Measurements from ENCODE around the gene DNMT3L.

The DNMT3L gene

DNA sequence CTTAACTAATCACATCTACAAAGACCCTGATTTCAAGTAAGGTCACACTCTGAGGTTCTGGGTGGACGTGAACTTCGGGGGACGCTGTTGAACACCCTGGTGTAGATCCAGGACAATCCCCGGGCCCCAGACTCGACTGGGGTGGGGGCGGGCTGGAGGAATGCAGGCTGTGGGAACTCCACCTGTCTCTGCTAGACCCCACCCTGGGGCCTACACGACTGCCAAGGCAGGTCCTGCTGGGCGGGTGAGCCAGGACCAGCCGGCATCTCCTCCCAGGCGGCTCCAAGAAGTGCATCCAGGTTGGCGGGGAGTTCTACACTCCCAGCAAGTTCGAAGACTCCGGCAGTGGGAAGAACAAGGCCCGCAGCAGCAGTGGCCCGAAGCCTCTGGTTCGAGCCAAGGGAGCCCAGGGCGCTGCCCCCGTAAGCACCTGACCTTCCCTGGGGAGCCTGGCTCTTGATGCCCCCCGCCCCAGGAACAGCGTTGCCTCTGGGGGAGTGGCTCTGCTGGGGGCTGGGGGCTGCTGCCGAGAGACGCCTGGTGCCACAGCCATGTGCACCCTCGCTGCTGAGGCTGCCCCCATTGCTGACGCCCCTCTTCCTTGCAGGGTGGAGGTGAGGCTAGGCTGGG, 27.8 kb upstream of the DNMT3L start:
- Histone ChIP-seq H3K36me3 (replicated peaks; ENCODE audit: insufficient read depth, low read length) (no peaks in the 10 kb centered on the region), H3K9me2 (replicated peaks; ENCODE audit: insufficient read depth, low read length) (no peaks in the 10 kb centered on the region), H3K27ac (ENCODE audit: low read length) (no peak overlapping the region), H3K4me2 (ENCODE audit: low read depth, low read length) (no peak overlapping the region), H3K27me3 (replicated peaks; ENCODE audit: insufficient read depth, low read length) (peaks cover 93% of the 10 kb centered on the region), H3K4me1 (ENCODE audit: low read length) (no peaks in the 10 kb centered on the region), H4K20me1 (ENCODE audit: insufficient read depth, low read length) (no peaks in the 10 kb centered on the region), H3K9ac (ENCODE audit: low read length) (no peak overlapping the region), H3F3A (ENCODE audit: insufficient read depth, low read length) (no peaks in the 10 kb centered on the region), H3K4me3 (ENCODE audit: low read length) (no peak overlapping the region), H3K9me3 (replicated peaks; ENCODE audit: insufficient read depth, low read length) (no peaks in the 10 kb centered on the region), H3K79me2 (ENCODE audit: low read length) (no peaks in the 10 kb centered on the region), H2AFZ (ENCODE audit: low read length) (no peak overlapping the region)
- no peak for DNase-seq
- TF ChIP-seq, protein P1, sequence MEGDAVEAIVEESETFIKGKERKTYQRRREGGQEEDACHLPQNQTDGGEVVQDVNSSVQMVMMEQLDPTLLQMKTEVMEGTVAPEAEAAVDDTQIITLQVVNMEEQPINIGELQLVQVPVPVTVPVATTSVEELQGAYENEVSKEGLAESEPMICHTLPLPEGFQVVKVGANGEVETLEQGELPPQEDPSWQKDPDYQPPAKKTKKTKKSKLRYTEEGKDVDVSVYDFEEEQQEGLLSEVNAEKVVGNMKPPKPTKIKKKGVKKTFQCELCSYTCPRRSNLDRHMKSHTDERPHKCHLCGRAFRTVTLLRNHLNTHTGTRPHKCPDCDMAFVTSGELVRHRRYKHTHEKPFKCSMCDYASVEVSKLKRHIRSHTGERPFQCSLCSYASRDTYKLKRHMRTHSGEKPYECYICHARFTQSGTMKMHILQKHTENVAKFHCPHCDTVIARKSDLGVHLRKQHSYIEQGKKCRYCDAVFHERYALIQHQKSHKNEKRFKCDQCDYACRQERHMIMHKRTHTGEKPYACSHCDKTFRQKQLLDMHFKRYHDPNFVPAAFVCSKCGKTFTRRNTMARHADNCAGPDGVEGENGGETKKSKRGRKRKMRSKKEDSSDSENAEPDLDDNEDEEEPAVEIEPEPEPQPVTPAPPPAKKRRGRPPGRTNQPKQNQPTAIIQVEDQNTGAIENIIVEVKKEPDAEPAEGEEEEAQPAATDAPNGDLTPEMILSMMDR (IDR thresholded peaks at IDR 0.05; ENCODE audit: low read length): no peak
- TF ChIP-seq EZH2 (optimal IDR thresholded peaks at IDR 0.05; ENCODE audit: low read depth, low read length): no peak
- no peak for TF ChIP-seq EZH2phosphoT487 (IDR thresholded peaks at IDR 0.05; ENCODE audit: low read length)

DNA sequence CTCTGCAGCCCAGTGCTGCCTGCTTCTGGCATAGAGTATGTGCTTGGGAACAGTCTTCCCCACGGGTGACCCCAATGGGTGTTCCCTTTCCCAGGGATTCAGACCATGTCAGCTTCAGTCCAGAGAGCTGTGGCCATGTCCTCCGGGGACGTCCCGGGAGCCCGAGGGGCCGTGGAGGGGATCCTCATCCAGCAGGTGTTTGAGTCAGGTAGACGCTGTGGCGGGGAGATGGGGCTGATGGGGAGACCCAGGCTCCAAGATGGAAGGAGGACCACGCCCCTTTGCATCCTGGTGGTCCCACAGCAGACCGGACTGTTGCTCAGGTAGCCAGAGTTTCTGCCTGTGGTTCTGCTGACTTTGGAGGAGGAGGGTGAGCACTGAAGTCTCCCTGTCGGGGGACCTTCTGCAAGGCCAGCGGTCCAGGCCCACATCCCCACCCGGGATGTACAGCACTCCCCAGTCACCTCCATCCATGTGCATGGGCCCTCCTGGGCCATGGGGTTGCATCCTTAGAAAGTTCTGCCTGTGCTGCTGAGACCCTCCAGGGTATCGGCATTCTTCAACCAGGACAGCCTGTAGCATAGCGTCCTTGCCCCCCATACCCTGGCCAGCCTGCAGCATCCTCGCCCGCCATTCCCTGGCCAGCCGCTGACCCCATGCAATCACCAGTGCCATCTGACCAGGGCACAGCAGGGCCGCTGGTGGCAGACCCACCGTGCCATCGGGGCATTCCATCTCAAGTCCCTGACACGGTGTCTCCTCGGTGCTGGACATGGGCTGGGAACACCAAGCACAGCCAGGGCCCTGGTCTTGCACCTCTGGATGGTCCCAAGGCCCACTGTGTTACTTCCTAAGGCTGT, 26.8 kb upstream of the DNMT3L start:
- Histone ChIP-seq H3K4me3 (ENCODE audit: low read length) (no peak overlapping the region), H3F3A (ENCODE audit: insufficient read depth, low read length) (no peaks in the 10 kb centered on the region), H3K9me3 (replicated peaks; ENCODE audit: insufficient read depth, low read length) (no peaks in the 10 kb centered on the region), H3K9ac (ENCODE audit: low read length) (no peak overlapping the region), H3K4me2 (ENCODE audit: low read depth, low read length) (no peak overlapping the region), H4K20me1 (ENCODE audit: insufficient read depth, low read length) (no peaks in the 10 kb centered on the region), H3K79me2 (ENCODE audit: low read length) (no peaks in the 10 kb centered on the region), H3K27ac (ENCODE audit: low read length) (no peak overlapping the region), H3K4me1 (ENCODE audit: low read length) (no peaks in the 10 kb centered on the region), H3K36me3 (replicated peaks; ENCODE audit: insufficient read depth, low read length) (no peaks in the 10 kb centered on the region), H3K9me2 (replicated peaks; ENCODE audit: insufficient read depth, low read length) (no peaks in the 10 kb centered on the region), H3K27me3 (replicated peaks; ENCODE audit: insufficient read depth, low read length) (peaks cover 98% of the 10 kb centered on the region), H2AFZ (ENCODE audit: low read length) (no peak overlapping the region)
- TF ChIP-seq, protein P1 (IDR thresholded peaks at IDR 0.05; ENCODE audit: low read length): no peak
- no peak for TF ChIP-seq EZH2phosphoT487 (IDR thresholded peaks at IDR 0.05; ENCODE audit: low read length)
- no peak for TF ChIP-seq EZH2 (optimal IDR thresholded peaks at IDR 0.05; ENCODE audit: low read depth, low read length)
- no peak for DNase-seq

DNA sequence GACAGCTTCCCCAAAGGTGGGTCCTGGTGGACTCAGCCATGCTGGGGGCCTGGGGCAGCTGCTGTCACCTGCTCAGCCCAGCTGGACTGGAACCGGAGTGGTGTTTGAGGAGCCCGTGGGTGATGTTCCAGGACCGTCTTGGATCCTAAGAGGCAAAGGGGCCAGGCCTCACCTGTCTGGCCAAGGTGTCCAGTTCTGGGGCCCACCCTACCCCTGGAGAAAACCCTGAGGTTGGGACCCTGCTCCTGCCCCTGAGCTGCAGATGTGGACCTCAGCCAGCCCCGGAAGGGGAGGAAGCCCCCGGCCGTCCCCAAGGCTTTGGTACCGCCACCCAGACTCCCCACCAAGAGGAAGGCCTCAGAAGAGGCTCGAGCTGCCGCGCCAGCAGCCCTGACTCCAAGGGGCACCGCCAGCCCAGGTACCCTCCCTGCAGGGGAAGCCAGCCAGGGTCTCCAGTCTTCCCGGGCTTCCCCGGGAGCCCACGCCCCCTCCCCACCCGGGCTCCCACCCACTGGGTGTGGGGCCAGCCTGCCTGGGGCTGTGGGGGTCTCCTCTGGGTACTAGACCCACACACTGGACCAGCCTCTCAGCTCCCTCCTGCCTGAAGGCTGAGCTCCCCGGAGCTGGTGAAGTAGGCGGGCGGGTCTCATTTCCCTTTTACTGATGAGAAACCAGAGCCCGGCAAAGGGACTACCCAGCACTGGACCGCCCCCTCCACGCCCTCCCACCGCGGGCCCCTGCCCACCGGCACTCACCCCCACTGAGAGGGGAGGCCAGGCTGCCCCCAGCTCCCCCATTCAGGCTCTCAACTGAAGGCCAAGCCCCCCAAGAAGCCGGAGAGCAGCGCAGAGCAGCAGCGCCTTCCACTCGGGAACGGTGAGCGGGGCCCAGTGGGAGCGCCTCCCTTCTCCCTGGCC, 25.3 kb upstream of the DNMT3L start:
- Histone ChIP-seq H3K9me3 (replicated peaks; ENCODE audit: insufficient read depth, low read length) (no peaks in the 10 kb centered on the region), H3K79me2 (ENCODE audit: low read length) (no peaks in the 10 kb centered on the region), H3K36me3 (replicated peaks; ENCODE audit: insufficient read depth, low read length) (no peaks in the 10 kb centered on the region), H4K20me1 (ENCODE audit: insufficient read depth, low read length) (no peaks in the 10 kb centered on the region), H3K9ac (ENCODE audit: low read length) (no peak overlapping the region), H2AFZ (ENCODE audit: low read length) (no peak overlapping the region), H3K4me2 (ENCODE audit: low read depth, low read length) (no peak overlapping the region), H3K27ac (ENCODE audit: low read length) (no peak overlapping the region), H3K9me2 (replicated peaks; ENCODE audit: insufficient read depth, low read length) (no peaks in the 10 kb centered on the region), H3K27me3 (replicated peaks; ENCODE audit: insufficient read depth, low read length) (peaks cover 98% of the 10 kb centered on the region), H3K4me1 (ENCODE audit: low read length) (no peaks in the 10 kb centered on the region), H3K4me3 (ENCODE audit: low read length) (no peak overlapping the region), H3F3A (ENCODE audit: insufficient read depth, low read length) (no peaks in the 10 kb centered on the region)
- TF ChIP-seq EZH2phosphoT487 (IDR thresholded peaks at IDR 0.05; ENCODE audit: low read length): no peak
- no peak for TF ChIP-seq EZH2 (optimal IDR thresholded peaks at IDR 0.05; ENCODE audit: low read depth, low read length)
- TF ChIP-seq, protein P1 (IDR thresholded peaks at IDR 0.05; ENCODE audit: low read length): no peak
- no peak for DNase-seq
